K562 (cell line): ENCODE results near the gene TM7SF2. TPM values are rescaled to one million over a fixed set of nuclear protein-coding genes. Genes with fewer than 3 reads are reported as not detected.

Source experiments
- ATAC-seq: fragments of 200-7000 bp; cut with Tn5 transposase; 3 replicates; pipeline ENCODE4 v1.9.1; 2020; ENCODE audit warnings: moderate library complexity
- BruUV-seq: library from RNA; stranded (reverse); fragments of 400-500 nt; replicated peaks from 2 replicates; lab custom pipeline; 2021; lab: Mats Ljungman, UMichigan
- CTCF ChIA-PET: fragments of 300-600 bp; formaldehyde crosslinking; extraction: SDS; loops from one replicate; lab custom pipeline; 2021; ENCODE audit warnings: low intra/inter-chr PET ratio; lab: Yijun Ruan, JAX
- POLR2A ChIA-PET: fragments of 300-600, 350-650 bp; sonication (Branson Sonifier 250); formaldehyde crosslinking; extraction: SDS; loops from one replicate; lab custom pipeline; 2021; ENCODE audit warnings: antibody characterized with exemption, inconsistent platforms; lab: Yijun Ruan, JAX
- DNase-seq, 4 experiments: peaks; one replicate each; pipeline versions ENCODE4 v3.0.0 to v3.0.0-alpha.2; 2011 to 2018; ENCODE audit warnings: low spot score in 3 of 4, mixed read lengths in 3 of 4; ENCODE audit errors: extremely low read depth in 1 of 4
- FAIRE-seq: peaks from 2 replicates; lab custom pipeline; 2011; peaks lifted over from hg19 to GRCh38; lab: Jason Lieb, UNC
- H2AFZ ChIP-seq: 2 replicates; pipeline ENCODE4 v1.6.0; 2011; ENCODE audit warnings: low read depth, low read length, control low read depth, inconsistent platforms
- H3K27ac ChIP-seq: fragments of 200-600 bp; 3 replicates; pipeline ENCODE4 v1.8.0; 2011; ENCODE audit warnings: low read depth, mild to moderate bottlenecking, control low read depth, inconsistent platforms, low read length, moderate library complexity, mixed read lengths; ENCODE audit errors: extremely low read depth
- H3K27me3 ChIP-seq, 2 experiments: fragments of 300-600 bp in 1 of 2; 2 replicates in 1 of 2; 3 replicates in 1 of 2; pipeline versions ENCODE4 v1.6.0 to v1.8.0; 2011; ENCODE audit warnings: inconsistent platforms in 2 of 2, low read length in 2 of 2, mild to moderate bottlenecking in 1 of 2, mixed read lengths in 1 of 2, moderate library complexity in 1 of 2; ENCODE audit not compliant: control insufficient read depth in 2 of 2, insufficient read depth in 2 of 2
- H3K36me3 ChIP-seq: fragments of 300-600 bp; 3 replicates; pipeline ENCODE4 v1.8.0; 2011; ENCODE audit warnings: mild to moderate bottlenecking, low read length, inconsistent platforms; ENCODE audit not compliant: control insufficient read depth, insufficient read depth
- H3K4me1 ChIP-seq, 2 experiments: fragments of 200-600 bp in 1 of 2; replicated peaks in 1 of 2; 2 replicates in 1 of 2; 3 replicates in 1 of 2; pipeline versions ENCODE4 v1.5.1 to v1.8.0; 2011; ENCODE audit warnings: inconsistent platforms in 2 of 2, low read length in 2 of 2, mild to moderate bottlenecking in 1 of 2, mixed read lengths in 1 of 2, moderate library complexity in 1 of 2; ENCODE audit not compliant: control insufficient read depth in 2 of 2, insufficient read depth in 2 of 2
- H3K4me2 ChIP-seq: 2 replicates; pipeline ENCODE4 v1.6.1; 2011; ENCODE audit warnings: low read length, control low read depth, inconsistent platforms, mixed read lengths; ENCODE audit not compliant: insufficient read depth
- H3K4me3 ChIP-seq: fragments of 200-600 bp; sonication (generic), shearing (Covaris generic); 2 replicates; pipeline ENCODE4 v1.5.1; 2016; ENCODE audit warnings: control low read depth, inconsistent platforms
- H3K79me2 ChIP-seq: fragments of 200-600 bp; 3 replicates; pipeline ENCODE4 v1.8.0; 2011; ENCODE audit warnings: low read length, inconsistent platforms; ENCODE audit not compliant: control insufficient read depth, insufficient read depth
- H3K9ac ChIP-seq, 2 experiments: 2 replicates each; pipeline versions ENCODE4 v1.6.0 to v1.6.1; 2011; ENCODE audit warnings: low read depth in 2 of 2, low read length in 2 of 2, control low read depth in 1 of 2, inconsistent platforms in 1 of 2, mild to moderate bottlenecking in 1 of 2, mixed read lengths in 1 of 2; ENCODE audit not compliant: insufficient read depth in 1 of 2
- H3K9me1 ChIP-seq: one replicate; pipeline ENCODE4 v1.6.0; 2011; ENCODE audit warnings: inconsistent platforms, mild to moderate bottlenecking, low read length, moderate library complexity; ENCODE audit not compliant: control insufficient read depth, insufficient read depth
- H3K9me3 ChIP-seq: replicated peaks from 2 replicates; pipeline ENCODE4 v1.5.1; 2011; ENCODE audit warnings: low read depth, low read length, inconsistent platforms; ENCODE audit not compliant: control insufficient read depth, insufficient read depth
- H4K20me1 ChIP-seq: replicated peaks from 2 replicates; pipeline ENCODE4 v1.6.1; 2011; ENCODE audit warnings: low read length, inconsistent platforms, mixed read lengths; ENCODE audit not compliant: control insufficient read depth, insufficient read depth
- ETV1 ChIP-seq: fragments of 450-650 bp; conservative IDR thresholded peaks from 2 replicates; pipeline ENCODE4 v1.6.1; 2016; ENCODE audit warnings: missing genetic modification characterization, control low read depth, low read depth, missing compliant biosample characterization
- NR2F6 ChIP-seq: fragments of 450-650 bp; formaldehyde crosslinking; IDR thresholded peaks from 2 replicates; pipeline ENCODE4 v1.4.0; 2020; ENCODE audit warnings: mild to moderate bottlenecking
- PCBP1 ChIP-seq: fragments of 200-400 bp; formaldehyde crosslinking; IDR thresholded peaks from 2 replicates; pipeline ENCODE4 v1.6.1; 2018; ENCODE audit warnings: mild to moderate bottlenecking, low read depth, low read length; ENCODE audit not compliant: poor library complexity, severe bottlenecking
- RBBP5 ChIP-seq: fragments of 200-600 bp; sonication (generic); IDR thresholded peaks from 2 replicates; pipeline ENCODE4 v1.6.1; 2012; ENCODE audit warnings: borderline replicate concordance, mild to moderate bottlenecking, low read length, control low read depth, inconsistent platforms; ENCODE audit not compliant: insufficient read depth, poor library complexity, severe bottlenecking
- ZNF41 ChIP-seq: fragments of 250-450 bp; sonication (Bioruptor Pico); conservative IDR thresholded peaks from 2 replicates; pipeline ENCODE4 v1.4.0; 2020; ENCODE audit warnings: mild to moderate bottlenecking
- WGBS: fragments of 100-300 bp; shearing (Covaris generic); methylation state at CpG from one replicate; pipeline ENCODE4 v1.1.6; 2016; ENCODE audit warnings: low coverage, mixed read lengths; ENCODE audit not compliant: insufficient coverage; ENCODE audit errors: missing lambda C conversion rate; 5-methylcytosine and 5-hydroxymethylcytosine counted together
- in situ Hi-C: fragments of 300-500 bp; cut with MboI; formaldehyde crosslinking; loops from 4 replicates; pipeline ENCODE4 v1.15.0; 2018; ENCODE audit warnings: inconsistent platforms, mixed read lengths
- intact Hi-C: fragments of 100-400 bp; cut with micrococcal nuclease; formaldehyde crosslinking; loops from 2 replicates; pipeline ENCODE4 v1.14.2; 2022
- polyA plus RNA-seq, 8 experiments: library from polyadenylated mRNA; depleted of rRNA in 4 of 8; stranded (reverse) in 5 of 8; unstranded in 3 of 8; fragments of >200 nt; fragmentation: Nextera tagmentation in 2 of 8; fragmentation: Illumina TruSeq in 1 of 8; extraction: Ambion mirVana in 2 of 8; extraction: Trizol in 1 of 8; gene quantifications; 2 replicates each; pipeline versions ENCODE4 v1.2.1 to v1.2.3, GENCODE V29; 2011 to 2014; ENCODE audit warnings: inconsistent platforms in 1 of 8, missing spikeins in 1 of 8
- total RNA-seq, 7 experiments: library from RNA; depleted of rRNA in 6 of 7; stranded (reverse); fragments of >200 nt in 6 of 7; fragmentation: Illumina TruSeq in 2 of 7; extraction: Trizol in 2 of 7; gene quantifications; 2 replicates each; pipeline versions ENCODE4 v1.2.1 to v1.2.3, GENCODE V29; 2011 to 2021; ENCODE audit warnings: low replicate concordance in 1 of 7

The TM7SF2 gene
- total and polyA plus RNA-seq, 9 of the 15 experiments (the other 6 are each of a cell fraction or from before 2014, with no cell fraction given): 1.2 to 22.0 (median 14.3) TPM

GRCh38 chr11:65131895-65132237, 20.2 kb downstream of the TM7SF2 start:
- POLR2A ChIA-PET: interaction anchor here (1.2 to 8.4 kb wide), 5 partner anchors 11 to 284 kb away, joined by 4 to 182 read pairs (median 14); partner anchors contain the start of genes FAU, MRPL49, SPDYC and ZNHIT2
- Histone ChIP-seq H3K9me3 (no peaks in the 10 kb centered on the region), H3K27me3 (no peaks in the 10 kb centered on the region; a peak in 1 of 5 replicates), H3K27ac (no peak overlapping the region; the same call in 2 of the 3 replicates), H3K36me3 (peaks cover 61% of the 10 kb centered on the region), H4K20me1 (peaks cover 9% of the 10 kb centered on the region; the same call in 1 of the 2 replicates), H3K4me2 (no peak overlapping the region), H3K4me3 (no peak overlapping the region), H3K4me1 (peaks cover 21 to 49% of the 10 kb centered on the region in 2 experiments; a peak in 4 of 5 replicates), H3K9ac (peak overlapping the region in 1 of 2 experiments; percentile 99; a peak in 2 of 4 replicates), H3K9me1 (peaks cover 4% of the 10 kb centered on the region), H2AFZ (no peak overlapping the region), H3K79me2 (peaks cover 41% of the 10 kb centered on the region)
- 85% methylated on average over 6 of the region's 6 CpGs for WGBS
- CTCF ChIA-PET: no interaction called here
- ATAC-seq (no peak), DNase-seq (no peak), FAIRE-seq (no peak)
- TF ChIP-seq ETV1 (tag) (no peak), ZNF41 (CRISPR knock-in tag) (no peak), RBBP5 (no peak), PCBP1 (no peak), NR2F6 (CRISPR knock-in tag) (no peak)
- intact Hi-C loops (no loop called here), in situ Hi-C loops (no loop called here)
- BruUV-seq: no TSS peak
